ENCODE measurements around the gene RRP1B. TPM values are rescaled to one million over a fixed set of nuclear protein-coding genes. Genes with fewer than 3 reads are reported as not detected.
"Not testable (repeated sequence)": the region's sequence is repeated elsewhere in the genome, so short reads cannot be mapped to it uniquely, and the experiment has no call there.

The RRP1B gene, protein sequence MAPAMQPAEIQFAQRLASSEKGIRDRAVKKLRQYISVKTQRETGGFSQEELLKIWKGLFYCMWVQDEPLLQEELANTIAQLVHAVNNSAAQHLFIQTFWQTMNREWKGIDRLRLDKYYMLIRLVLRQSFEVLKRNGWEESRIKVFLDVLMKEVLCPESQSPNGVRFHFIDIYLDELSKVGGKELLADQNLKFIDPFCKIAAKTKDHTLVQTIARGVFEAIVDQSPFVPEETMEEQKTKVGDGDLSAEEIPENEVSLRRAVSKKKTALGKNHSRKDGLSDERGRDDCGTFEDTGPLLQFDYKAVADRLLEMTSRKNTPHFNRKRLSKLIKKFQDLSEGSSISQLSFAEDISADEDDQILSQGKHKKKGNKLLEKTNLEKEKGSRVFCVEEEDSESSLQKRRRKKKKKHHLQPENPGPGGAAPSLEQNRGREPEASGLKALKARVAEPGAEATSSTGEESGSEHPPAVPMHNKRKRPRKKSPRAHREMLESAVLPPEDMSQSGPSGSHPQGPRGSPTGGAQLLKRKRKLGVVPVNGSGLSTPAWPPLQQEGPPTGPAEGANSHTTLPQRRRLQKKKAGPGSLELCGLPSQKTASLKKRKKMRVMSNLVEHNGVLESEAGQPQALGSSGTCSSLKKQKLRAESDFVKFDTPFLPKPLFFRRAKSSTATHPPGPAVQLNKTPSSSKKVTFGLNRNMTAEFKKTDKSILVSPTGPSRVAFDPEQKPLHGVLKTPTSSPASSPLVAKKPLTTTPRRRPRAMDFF
- 16.2 and 21.7 TPM in 2 replicates for total RNA-seq (2014; rRNA removed; shearing (Covaris generic))

DNA sequence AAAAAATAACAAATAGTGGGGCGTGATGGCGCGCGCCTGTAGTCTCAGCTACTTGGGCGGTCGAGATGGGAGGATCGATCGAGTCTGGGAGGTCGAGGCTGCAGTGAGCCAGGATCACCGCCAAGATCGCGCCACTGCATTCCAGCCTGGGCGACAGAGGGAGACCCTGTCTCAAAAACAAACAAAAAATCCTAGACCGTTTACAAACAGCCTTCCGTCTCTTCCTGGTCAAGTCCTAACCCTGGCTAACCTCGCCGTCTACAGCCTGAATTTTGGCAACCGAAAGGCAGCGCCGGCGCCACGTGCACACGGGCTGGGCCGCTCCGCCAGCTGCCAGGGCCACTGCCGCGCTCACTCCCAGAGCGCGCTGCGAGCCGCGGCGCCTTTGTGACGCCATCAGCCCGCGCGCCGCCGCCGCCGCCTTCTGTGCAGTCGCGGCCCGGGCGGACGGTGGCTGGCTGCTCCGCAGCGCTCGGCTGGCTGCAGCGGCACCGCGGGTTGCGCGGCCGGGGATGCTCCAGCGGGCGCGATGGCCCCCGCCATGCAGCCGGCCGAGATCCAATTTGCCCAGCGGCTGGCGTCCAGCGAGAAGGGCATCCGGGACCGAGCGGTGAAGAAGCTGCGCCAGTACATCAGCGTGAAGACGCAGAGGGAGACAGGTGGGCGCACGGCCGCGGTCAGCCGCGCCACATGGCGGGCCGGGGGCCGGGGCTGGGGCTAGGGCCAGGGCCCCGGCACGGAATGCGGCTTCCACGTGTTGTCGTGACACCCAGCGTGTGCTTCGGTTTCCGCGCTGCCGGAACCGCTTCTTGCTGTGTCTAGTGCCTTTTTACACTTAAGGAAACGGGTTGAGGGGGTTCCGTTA is at the start of gene RRP1B, which contains the start of gene HSF2BP:
Gene RRP1B (plus strand): TSS at position 425 of the 865 bp plus-strand sequence. CDS start 105 bp downstream, at position 530.
Gene HSF2BP (minus strand): TSS at position 353 of the 865 bp plus-strand sequence. CDS start 1,392 bp downstream, outside the sequence.
- peak; percentile 75 for DNase-seq (ENCODE audit: low spot score)

DNA sequence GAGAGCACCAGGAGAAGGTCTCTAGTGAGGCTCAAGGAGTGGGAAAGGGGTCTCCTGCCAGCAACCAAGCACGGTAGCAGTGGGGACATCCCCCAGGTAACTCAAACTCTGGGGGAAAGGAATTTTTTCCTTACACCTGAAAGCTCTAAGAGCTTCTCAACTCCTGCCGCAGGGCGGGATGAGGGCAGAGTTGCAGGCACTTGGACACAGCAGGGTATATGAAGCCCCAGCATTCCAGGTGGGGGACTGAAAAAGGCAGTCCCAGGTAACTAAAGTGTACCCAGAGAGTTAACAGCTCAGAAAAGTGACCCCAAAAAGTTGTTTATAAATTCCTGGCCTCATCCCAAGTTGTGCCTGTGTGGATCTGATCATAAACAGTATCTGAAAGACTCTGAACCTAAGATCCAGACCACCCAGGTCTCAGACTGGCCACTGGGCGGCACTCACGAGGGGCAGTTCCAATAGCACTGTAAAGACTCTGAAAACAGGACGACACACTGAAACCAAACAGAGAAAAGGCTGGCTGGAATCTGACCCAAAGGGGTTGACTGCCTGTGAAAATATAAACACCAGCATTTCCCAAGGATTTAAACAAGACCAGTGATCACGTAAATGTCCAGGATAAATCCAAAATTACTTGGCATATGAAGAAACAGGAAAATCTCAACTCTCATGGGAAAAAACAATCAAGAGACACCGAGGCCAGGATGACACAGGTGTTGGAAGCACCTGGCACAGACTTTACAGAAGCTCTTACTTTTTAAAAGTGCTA is 47.6 kb upstream of the RRP1B start:
- peak; percentile 75 for DNase-seq (ENCODE audit: low spot score)

DNA sequence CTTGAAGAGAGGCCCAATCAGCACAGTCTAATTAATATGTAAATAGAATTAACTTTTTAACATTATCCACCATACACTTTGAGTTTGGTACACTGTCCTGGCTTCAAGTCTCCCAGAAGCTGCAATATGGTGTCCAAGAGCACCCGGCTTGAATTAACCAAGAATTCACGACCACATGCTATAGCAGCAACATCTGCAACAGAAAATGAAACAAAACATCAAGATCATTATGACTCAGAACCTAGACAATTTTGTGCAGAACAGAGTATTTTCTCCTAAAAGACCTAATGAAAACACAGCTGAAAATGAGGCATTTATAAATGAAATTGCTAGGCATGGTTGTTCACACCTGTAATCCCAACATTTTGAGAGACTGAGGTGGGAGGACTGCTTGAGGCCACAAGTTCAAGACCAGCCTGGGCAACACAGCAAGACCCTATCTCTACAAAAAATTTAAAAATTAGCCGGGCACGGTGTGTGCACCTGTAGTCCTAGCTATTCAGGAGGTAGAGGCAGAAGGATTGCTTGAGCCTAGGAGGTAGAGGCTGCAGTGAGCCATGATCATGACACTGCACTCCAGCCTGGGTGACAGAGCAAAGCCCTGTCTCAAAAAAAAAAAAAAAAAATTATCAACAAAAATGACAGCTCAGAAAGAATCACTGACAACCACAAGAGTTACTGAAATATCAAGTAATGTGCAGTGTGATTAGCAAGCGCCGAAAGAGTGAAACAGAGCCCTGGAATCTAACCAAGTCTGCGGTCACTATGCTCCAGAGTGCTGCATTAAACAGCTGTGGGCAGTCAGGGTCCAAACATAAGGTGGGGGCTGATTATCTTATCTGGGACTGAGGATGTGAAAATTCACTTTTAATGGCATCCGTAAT is 45.4 kb upstream of the RRP1B start:
- DNase-seq (ENCODE audit: low spot score) = peak; percentile 50

DNA sequence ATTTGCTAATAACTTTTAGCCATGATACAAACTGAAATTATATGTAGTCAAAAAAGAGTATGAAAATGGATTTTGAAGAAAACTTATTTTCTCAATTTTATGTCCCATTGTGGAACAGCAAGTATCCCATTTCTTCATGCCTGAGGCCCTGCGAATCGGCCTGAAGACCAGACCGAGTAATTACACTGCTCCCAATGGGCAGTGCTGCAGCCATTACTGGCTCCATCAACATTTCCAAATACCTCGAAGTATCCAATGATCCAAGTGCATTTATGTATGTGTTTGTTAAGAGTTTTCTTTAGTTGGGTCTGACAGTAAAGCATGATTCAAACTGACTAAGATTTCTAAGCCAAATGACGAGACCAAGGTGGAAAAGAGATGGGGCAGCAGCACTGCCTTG is 44.5 kb upstream of the RRP1B start:
- DNase-seq (ENCODE audit: low spot score) = no peak

GRCh38 chr21:43616861-43617260 is 42.5 kb upstream of the RRP1B start:
- not testable (repeated sequence) for DNase-seq (ENCODE audit: low spot score)

DNA sequence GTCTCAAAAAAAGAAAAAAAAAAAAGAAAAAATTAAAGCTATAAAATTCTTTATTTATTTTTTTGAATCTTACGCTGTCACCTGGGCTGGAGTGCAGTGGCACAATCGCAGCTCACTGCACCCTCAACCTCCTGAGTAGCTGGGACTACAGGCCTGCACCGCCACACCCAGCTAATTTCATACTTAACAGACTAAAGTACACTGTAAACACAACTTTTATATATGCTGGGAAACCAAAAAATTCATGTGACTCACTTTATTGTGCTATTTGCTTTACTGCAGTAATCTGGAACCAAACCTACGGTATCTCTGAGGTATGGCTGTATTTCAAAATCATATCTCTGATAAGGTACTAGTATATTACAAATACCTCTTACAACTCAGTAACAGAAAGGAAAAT is 40.4 kb upstream of the RRP1B start:
- DNase-seq (ENCODE audit: low spot score) = no peak

- DNase-seq (ENCODE audit: low spot score) = no peak
Measured at GRCh38 chr21:43619344-43619743, 40.0 kb upstream of the RRP1B start.

- no peak for DNase-seq (ENCODE audit: low spot score)
Measured at GRCh38 chr21:43619856-43620255, 39.5 kb upstream of the RRP1B start.

DNA sequence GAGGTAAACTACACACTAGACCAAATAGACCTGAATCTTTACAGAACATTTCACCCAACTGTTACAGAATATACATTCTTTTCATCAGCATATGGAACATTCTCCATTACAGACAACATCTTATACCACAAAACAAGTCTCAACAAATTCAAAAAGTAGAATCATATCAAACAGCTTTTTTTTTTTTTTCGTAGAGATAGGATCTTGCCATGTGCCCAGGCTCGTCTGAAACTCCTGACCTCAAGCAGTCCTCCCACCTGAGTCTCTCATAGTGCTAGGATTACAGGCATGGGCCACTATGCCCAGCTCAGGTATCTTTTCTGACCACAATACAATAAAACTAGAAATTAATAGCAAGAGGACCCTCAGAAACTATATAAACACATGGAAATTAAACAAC is 36.6 kb upstream of the RRP1B start:
- DNase-seq (ENCODE audit: low spot score) = no peak

GRCh38 chr21:43623588-43623987 is 35.8 kb upstream of the RRP1B start:
- DNase-seq (ENCODE audit: low spot score) = no peak

GRCh38 chr21:43624339-43624738 is 35.0 kb upstream of the RRP1B start:
- DNase-seq (ENCODE audit: low spot score) = no peak

DNA sequence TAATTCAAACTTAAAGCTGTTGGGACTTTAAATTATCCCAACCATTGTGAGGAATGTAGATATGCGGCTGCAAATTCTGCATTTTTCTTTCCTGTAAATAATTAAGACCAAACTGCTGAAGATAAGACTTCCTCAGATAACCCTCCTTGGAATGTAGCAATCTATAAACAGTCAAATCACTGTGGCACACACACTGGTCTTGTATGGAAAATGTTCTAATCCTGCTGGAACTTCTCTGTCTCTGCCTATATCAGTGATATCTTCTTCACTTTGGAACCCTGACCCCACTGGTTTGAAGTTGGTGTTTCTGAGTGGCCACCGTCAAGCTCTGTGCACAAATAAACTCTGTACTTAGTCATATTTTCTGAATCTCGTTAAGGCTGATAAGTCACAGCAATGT is 33.0 kb upstream of the RRP1B start:
- no peak for DNase-seq (ENCODE audit: low spot score)

DNA sequence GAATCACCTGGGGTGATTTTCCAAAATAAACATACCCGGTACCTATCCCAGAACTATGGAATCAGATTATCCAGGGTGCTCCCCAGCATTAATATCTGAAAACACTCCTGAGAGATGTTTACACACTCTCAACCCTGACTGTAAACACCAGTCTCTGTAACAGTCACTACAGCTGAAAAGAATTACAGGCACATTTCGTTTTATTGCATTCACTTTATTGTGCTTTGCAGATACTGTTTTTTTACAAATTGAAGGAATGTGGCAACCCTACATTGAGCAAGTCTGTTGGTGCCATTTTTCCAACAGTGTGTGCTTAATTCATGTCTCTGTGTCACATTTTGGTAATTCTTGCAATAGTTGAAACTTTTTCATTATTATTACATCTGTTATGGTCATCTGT is 31.8 kb upstream of the RRP1B start:
- DNase-seq (ENCODE audit: low spot score) = no peak

- no peak for DNase-seq (ENCODE audit: low spot score)
Measured at GRCh38 chr21:43631411-43632107, 27.8 kb upstream of the RRP1B start.

GRCh38 chr21:43632373-43632905 is 26.9 kb upstream of the RRP1B start:
- no peak for DNase-seq (ENCODE audit: low spot score)

DNA sequence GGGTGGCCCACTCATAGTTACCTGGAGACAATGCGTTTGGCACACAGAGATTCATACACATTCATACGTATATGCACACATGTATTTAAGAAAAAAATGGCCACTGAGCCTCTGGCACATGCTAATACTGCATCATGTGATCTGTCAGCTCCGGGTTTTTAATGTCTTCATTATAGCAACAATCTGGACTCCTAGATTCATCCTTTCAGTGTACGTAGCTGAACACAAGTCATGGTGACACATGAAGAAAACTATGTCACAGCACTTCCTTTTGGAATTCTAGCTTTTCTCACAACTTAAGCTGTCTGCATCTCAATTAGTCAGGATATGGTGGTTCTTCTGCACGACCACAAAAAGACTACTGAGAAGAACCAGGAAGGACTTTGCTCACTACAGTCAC is 24.7 kb upstream of the RRP1B start:
- DNase-seq (ENCODE audit: low spot score) = no peak

GRCh38 chr21:43635436-43635835 is 23.9 kb upstream of the RRP1B start:
- DNase-seq (ENCODE audit: low spot score) = no peak

DNA sequence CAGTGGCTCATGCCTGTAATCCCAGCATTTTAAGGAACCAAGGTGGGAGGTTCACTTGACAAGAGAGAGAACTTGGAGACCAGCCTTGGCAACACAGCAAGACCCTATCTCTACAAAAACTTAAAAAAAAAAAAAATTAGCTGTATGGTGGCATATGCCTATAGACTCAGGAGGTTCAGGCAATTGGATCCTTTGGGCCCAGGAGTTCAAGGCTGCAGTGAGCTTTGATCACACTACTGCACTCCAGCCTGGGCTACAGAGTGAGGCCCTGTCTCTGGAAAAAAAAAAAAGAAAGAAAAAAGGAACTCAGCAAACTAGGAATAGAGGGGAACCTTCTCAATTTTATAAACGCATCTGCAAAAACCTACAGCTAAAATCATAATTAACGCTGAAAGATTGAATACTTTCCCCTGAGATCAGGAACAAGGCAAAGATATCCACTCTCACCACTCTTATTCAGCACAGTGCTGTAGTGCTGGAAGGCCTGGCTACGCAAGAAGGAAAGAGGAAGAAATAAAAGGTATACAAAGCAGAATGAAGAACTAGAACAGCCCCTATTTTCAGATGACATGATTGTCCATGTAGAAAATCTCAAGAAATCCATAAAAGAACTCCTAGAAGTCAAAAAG is 21.7 kb upstream of the RRP1B start:
- DNase-seq (ENCODE audit: low spot score) = no peak

All from H4 (cell line).